Osteocyte (in vitro differentiated cells): Measurements from ENCODE around the gene GDNF. TPM values are rescaled to one million over a fixed set of nuclear protein-coding genes. Genes with fewer than 3 reads are reported as not detected.

Source experiments
- DNase-seq: peaks from one replicate; pipeline ENCODE4 v3.0.0; 2021; ENCODE audit warnings: mixed read lengths; ENCODE audit not compliant: unreplicated experiment; ENCODE audit errors: extremely low spot score
- H3K27ac Mint-ChIP-seq: one replicate; pipeline ENCODE4 v1.8.0; 2021; ENCODE audit warnings: mild to moderate bottlenecking, mixed read lengths; ENCODE audit not compliant: unreplicated experiment
- H3K27me3 Mint-ChIP-seq: one replicate; pipeline ENCODE4 v1.8.0; 2021; ENCODE audit warnings: mixed read lengths; ENCODE audit not compliant: unreplicated experiment
- H3K36me3 Mint-ChIP-seq: one replicate; pipeline ENCODE4 v1.8.0; 2021; ENCODE audit warnings: mixed read lengths; ENCODE audit not compliant: unreplicated experiment
- H3K4me1 Mint-ChIP-seq: one replicate; pipeline ENCODE4 v1.8.0; 2021; ENCODE audit warnings: mixed read lengths; ENCODE audit not compliant: unreplicated experiment
- H3K4me3 Mint-ChIP-seq: one replicate; pipeline ENCODE4 v1.8.0; 2021; ENCODE audit warnings: mild to moderate bottlenecking, moderate library complexity, mixed read lengths; ENCODE audit not compliant: unreplicated experiment
- H3K9me3 Mint-ChIP-seq: one replicate; pipeline ENCODE4 v1.8.0; 2021; ENCODE audit warnings: mixed read lengths; ENCODE audit not compliant: unreplicated experiment
- total RNA-seq: library from RNA; stranded (reverse); gene quantifications from 2 replicates; pipeline ENCODE4 v1.2.1, GENCODE V29; 2021
- TF ChIP-seq, protein P1 (sequence below): fragments of 200-600 bp; sonication (generic); IDR thresholded peaks from 2 replicates; pipeline ENCODE4 v1.5.0; 2021; ENCODE audit warnings: antibody characterized with exemption, mild to moderate bottlenecking, moderate library complexity

Gene GDNF
- total RNA-seq, 1 donor from 2014 or later: 0.32 TPM

DNA sequence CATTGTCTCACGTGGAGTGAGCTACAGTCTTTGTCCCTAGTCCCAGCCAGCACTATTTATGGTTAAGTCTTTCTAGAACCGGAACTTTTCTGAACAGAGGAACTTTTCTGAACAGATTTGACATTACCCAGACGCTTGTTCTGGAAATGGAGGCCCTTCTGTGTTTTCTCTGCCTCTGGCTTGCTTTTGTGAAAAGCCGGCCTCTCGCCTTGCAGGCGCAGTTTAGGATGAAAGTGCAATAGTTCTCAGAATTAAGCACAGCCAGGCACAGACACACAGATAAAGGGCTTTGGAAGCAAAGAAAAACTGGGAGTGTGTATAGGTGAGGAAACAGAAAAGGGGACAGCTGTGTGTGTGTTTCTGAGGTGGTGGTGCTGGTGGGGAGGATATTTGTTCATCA, 5.9 kb downstream of the GDNF start:
- no peak overlapping the region for H3K27ac Mint-ChIP-seq
- peaks cover 36% of the 10 kb centered on the region for H3K4me1 Mint-ChIP-seq
- peaks cover 83% of the 10 kb centered on the region for H3K27me3 Mint-ChIP-seq

DNA sequence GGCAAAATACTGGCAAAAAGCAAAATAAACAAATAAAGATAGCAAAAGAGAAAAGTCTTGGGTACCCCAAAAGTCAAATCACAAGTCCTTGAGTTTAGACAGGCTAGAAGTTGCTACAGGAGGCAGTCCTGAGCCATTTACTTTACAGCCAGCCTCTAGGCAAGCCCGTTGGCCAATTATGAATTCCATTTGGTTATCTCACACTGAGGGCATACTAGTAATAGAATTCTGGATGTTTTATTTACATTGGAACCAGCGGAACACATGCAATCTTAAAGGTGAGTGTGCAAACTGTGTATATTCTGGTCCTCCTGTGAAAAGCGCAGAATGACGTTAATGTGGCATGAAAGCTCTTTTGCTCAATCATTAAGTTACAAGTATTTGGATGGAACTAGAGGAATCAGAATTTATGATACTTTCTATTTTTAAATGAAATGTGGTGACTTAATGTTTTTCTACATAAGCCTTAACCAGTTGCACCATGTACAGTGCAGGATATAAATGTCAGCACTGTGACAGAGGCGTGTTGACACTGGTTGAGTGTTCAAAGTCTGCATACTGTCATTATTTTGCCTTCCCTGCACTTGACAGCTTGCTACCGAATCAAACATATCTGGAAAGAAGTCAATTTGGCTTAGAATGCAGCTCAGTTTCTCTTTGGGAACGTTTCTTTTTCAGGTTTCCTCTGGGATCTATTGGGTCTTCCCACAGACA, 7.9 kb downstream of the GDNF start:
- Mint-ChIP-seq H3K27me3 (peaks cover 72% of the 10 kb centered on the region), H3K27ac (no peak overlapping the region), H3K4me1 (peaks cover 16% of the 10 kb centered on the region), H3K9me3 (no peaks in the 10 kb centered on the region), H3K4me3 (no peak overlapping the region), H3K36me3 (no peaks in the 10 kb centered on the region)
- no peak for DNase-seq
- TF ChIP-seq, protein P1, sequence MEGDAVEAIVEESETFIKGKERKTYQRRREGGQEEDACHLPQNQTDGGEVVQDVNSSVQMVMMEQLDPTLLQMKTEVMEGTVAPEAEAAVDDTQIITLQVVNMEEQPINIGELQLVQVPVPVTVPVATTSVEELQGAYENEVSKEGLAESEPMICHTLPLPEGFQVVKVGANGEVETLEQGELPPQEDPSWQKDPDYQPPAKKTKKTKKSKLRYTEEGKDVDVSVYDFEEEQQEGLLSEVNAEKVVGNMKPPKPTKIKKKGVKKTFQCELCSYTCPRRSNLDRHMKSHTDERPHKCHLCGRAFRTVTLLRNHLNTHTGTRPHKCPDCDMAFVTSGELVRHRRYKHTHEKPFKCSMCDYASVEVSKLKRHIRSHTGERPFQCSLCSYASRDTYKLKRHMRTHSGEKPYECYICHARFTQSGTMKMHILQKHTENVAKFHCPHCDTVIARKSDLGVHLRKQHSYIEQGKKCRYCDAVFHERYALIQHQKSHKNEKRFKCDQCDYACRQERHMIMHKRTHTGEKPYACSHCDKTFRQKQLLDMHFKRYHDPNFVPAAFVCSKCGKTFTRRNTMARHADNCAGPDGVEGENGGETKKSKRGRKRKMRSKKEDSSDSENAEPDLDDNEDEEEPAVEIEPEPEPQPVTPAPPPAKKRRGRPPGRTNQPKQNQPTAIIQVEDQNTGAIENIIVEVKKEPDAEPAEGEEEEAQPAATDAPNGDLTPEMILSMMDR: no peak

More for the DNA sequence above, 5.9 kb downstream of the GDNF start:
- H3K4me3 Mint-ChIP-seq: peak overlapping the region; percentile 44
- TF ChIP-seq, protein P1: no peak
- no peak for DNase-seq
- H3K9me3 Mint-ChIP-seq: no peaks in the 10 kb centered on the region
- no peaks in the 10 kb centered on the region for H3K36me3 Mint-ChIP-seq

DNA sequence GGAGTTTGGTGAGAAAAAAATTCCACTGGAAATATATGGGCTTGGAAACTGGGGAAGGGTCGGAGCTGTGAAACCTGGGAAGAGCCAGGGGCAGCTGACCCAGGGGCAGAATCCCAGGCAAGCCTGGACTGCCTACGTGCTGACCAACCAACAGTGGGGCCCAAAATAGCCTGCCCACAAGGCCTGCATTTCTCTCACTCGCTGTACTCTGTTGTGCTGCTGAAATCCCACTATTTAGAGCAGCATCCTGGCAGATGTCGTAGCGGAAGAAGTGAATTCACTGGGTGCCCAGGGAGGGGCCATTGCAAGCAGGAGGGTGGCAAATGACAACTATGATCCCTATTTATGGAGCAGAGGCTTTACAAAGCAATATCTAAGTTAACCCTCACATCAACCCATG, 9.5 kb downstream of the GDNF start:
- no peaks in the 10 kb centered on the region for H3K36me3 Mint-ChIP-seq
- no peaks in the 10 kb centered on the region for H3K9me3 Mint-ChIP-seq
- H3K4me1 Mint-ChIP-seq: peaks cover 8% of the 10 kb centered on the region
- no peak overlapping the region for H3K4me3 Mint-ChIP-seq
- TF ChIP-seq, protein P1: no peak
- peaks cover 68% of the 10 kb centered on the region for H3K27me3 Mint-ChIP-seq
- DNase-seq: no peak
- H3K27ac Mint-ChIP-seq: no peak overlapping the region

DNA sequence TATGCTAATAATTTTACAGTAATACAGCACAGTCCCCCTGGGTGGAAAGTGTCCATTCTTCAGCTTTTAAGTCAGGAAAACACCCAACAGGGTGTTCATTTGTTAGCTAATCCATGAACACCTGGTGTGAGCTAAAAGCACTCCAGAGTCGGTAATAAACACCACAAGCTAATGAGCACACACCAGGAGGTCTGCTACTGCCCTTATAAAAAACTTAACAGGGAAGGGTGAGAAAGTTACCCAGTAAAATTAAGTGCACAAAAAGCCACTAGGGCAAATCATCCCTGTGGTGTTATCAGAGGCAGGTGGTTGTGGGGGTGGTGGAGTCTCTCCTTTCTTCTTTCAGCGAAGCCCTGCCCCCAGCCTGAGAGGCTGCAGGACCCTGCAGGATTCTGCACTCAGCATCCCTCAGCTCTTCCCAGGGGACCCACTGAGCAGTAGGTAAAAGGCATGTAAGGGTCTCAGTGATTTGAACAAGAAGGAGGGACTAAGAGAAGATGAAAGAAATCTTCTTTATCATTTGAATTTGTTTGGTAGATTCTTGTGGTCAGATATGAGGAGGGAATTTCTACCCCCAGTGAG, 14.4 kb downstream of the GDNF start:
- Mint-ChIP-seq H3K36me3 (no peaks in the 10 kb centered on the region), H3K4me3 (no peak overlapping the region), H3K9me3 (no peaks in the 10 kb centered on the region), H3K4me1 (no peaks in the 10 kb centered on the region), H3K27ac (no peak overlapping the region), H3K27me3 (peaks cover 45% of the 10 kb centered on the region)
- TF ChIP-seq, protein P1: no peak
- no peak for DNase-seq

DNA sequence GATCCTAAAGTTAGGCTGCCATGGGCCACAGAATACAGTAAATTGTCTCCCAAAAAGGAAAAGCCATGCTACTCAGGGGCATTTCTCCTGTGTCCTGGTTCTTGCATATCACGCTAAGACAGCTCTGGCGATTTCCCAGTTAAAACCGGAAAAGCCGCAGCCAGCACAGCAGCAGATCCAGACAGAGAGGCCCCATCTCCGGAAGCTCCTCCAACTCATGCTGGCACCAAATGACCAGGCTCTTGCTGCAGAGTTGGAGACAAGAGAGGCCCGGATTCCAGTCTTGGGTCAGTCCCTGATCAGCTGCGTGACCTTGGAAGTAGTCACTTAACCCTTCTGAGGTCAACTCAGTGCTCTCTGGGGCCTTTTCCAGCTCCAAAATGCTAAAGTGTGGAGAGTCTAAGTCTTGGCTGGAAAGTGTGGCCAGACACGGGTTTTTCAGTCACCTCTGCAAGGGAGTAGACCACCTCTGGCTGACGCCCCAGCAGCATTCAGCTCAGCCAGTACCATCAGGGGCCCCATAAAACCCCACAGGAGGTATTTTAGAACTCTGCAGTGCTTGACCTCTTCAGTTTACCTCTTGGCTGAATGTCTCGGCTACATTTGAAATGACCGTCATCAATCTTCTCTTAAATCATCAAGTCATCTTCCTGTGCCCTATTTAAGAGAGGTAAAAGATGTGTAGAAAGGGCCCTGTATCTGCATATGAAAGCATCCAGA, 16.2 kb downstream of the GDNF start:
- no peak for DNase-seq
- Mint-ChIP-seq H3K4me1 (no peaks in the 10 kb centered on the region), H3K4me3 (no peak overlapping the region), H3K27me3 (peaks cover 34% of the 10 kb centered on the region), H3K27ac (no peak overlapping the region), H3K36me3 (no peaks in the 10 kb centered on the region), H3K9me3 (no peaks in the 10 kb centered on the region)
- TF ChIP-seq, protein P1: no peak
